Ascending aorta (tissue), 2 donors: ENCODE data around the gene PCSK5. TPM values are rescaled to one million over a fixed set of nuclear protein-coding genes. Genes with fewer than 3 reads are reported as not detected.
A peak's percentile ranks its signal among the peaks of the same experiment; 100 is the strongest.

Experiments used
- DNase-seq, 2 donors: peaks; one replicate each; pipeline ENCODE4 v3.0.0-alpha.2; 2019; ENCODE audit warnings: low spot score in 2 of 2
- H3K27ac ChIP-seq, 2 donors: fragments of 200-600 bp; sonication (generic); one replicate each; pipeline ENCODE4 v1.5.1; 2016 to 2017; ENCODE audit warnings: mild to moderate bottlenecking in 1 of 2
- H3K27me3 ChIP-seq: fragments of 200-600 bp; sonication (generic); one replicate; pipeline ENCODE4 v1.5.1; 2017
- H3K36me3 ChIP-seq, 2 donors: fragments of 200-600 bp; sonication (generic); one replicate each; pipeline ENCODE4 v1.5.1; 2016
- H3K4me1 ChIP-seq, 2 donors: fragments of 200-600 bp; sonication (generic); one replicate each; pipeline ENCODE4 v1.5.1; 2016 to 2017; ENCODE audit warnings: mild to moderate bottlenecking in 1 of 2
- H3K4me3 ChIP-seq, 2 donors: fragments of 200-600 bp; sonication (generic); one replicate each; pipeline ENCODE4 v1.5.1; 2016 to 2017; ENCODE audit warnings: mild to moderate bottlenecking in 1 of 2
- H3K9me3 ChIP-seq, 2 donors: fragments of 200-600 bp; sonication (generic); one replicate each; pipeline ENCODE4 v1.5.1; 2016
- CTCF ChIP-seq, 3 experiments: fragments of 200-600 bp in 2 of 3; fragments of 450-650 bp in 1 of 3; sonication (generic) in 2 of 3; IDR thresholded peaks; one replicate each; pipeline ENCODE4 v1.5.1; 2016 to 2019; ENCODE audit warnings: antibody characterized with exemption in 3 of 3, mild to moderate bottlenecking in 1 of 3, moderate library complexity in 1 of 3
- intact Hi-C: fragments of 100-400 bp; cut with DNase I; formaldehyde crosslinking; loops from one replicate; pipeline ENCODE4 v1.15.1; 2023
- total RNA-seq: library from RNA; depleted of rRNA; stranded (reverse); fragments of >200 nt; gene quantifications from one replicate; pipeline ENCODE4 v1.1.0, GENCODE V29; 2016

PCSK5 gene
- total RNA-seq, 1 donor from 2014 or later, result 66.3 TPM

GRCh38 chr9:76153902-76154629, 263.6 kb downstream of the PCSK5 start:
- Histone ChIP-seq H3K4me1 (no peaks in the 10 kb centered on the region), H3K4me3 (no peak overlapping the region), H3K36me3 (peaks cover 11 to 17% of the 10 kb centered on the region in 2 donors), H3K27me3 (no peaks in the 10 kb centered on the region), H3K27ac (no peak overlapping the region), H3K9me3 (no peaks in the 10 kb centered on the region)
- no peak for DNase-seq
- no peak for TF ChIP-seq CTCF (IDR thresholded peaks at IDR 0.05)
- intact Hi-C loops, result no loop called here

- no peak for TF ChIP-seq CTCF (IDR thresholded peaks at IDR 0.05)
- no peak overlapping the region for H3K27ac ChIP-seq
- no peaks in the 10 kb centered on the region for H3K9me3 ChIP-seq
- H3K27me3 ChIP-seq, result no peaks in the 10 kb centered on the region
- peaks cover 21 to 29% of the 10 kb centered on the region in 2 donors for H3K36me3 ChIP-seq
- DNase-seq, result no peak
- intact Hi-C loops, result no loop called here
- H3K4me1 ChIP-seq, result no peaks in the 10 kb centered on the region
- H3K4me3 ChIP-seq, result no peak overlapping the region
Measured at GRCh38 chr9:76155361-76155760, 264.9 kb downstream of the PCSK5 start.

GRCh38 chr9:76158713-76159112, 268.2 kb downstream of the PCSK5 start:
- intact Hi-C loops, result no loop called here
- Histone ChIP-seq H3K27ac (no peak overlapping the region), H3K4me3 (no peak overlapping the region), H3K36me3 (peaks cover 26 to 29% of the 10 kb centered on the region in 2 donors), H3K9me3 (no peaks in the 10 kb centered on the region), H3K27me3 (no peaks in the 10 kb centered on the region), H3K4me1 (peaks cover 6 to 20% of the 10 kb centered on the region in 2 donors)
- TF ChIP-seq CTCF (IDR thresholded peaks at IDR 0.05), result no peak
- DNase-seq, result no peak

- Histone ChIP-seq H3K9me3 (no peaks in the 10 kb centered on the region), H3K4me3 (no peak overlapping the region), H3K27me3 (no peaks in the 10 kb centered on the region), H3K36me3 (peaks cover 26 to 33% of the 10 kb centered on the region in 2 donors), H3K27ac (no peak overlapping the region), H3K4me1 (peaks cover 6 to 20% of the 10 kb centered on the region in 2 donors)
- no peak for TF ChIP-seq CTCF (IDR thresholded peaks at IDR 0.05)
- DNase-seq, result no peak
- intact Hi-C loops, result no loop called here
Measured at GRCh38 chr9:76159293-76159926, 268.9 kb downstream of the PCSK5 start.

GRCh38 chr9:76161106-76161505, 270.6 kb downstream of the PCSK5 start:
- no peaks in the 10 kb centered on the region for H3K9me3 ChIP-seq
- H3K27me3 ChIP-seq, result no peaks in the 10 kb centered on the region
- peak overlapping the region in 1 of 2 donors; percentile 68 for H3K27ac ChIP-seq
- peaks cover 26 to 34% of the 10 kb centered on the region in 2 donors for H3K36me3 ChIP-seq
- no peak for TF ChIP-seq CTCF (IDR thresholded peaks at IDR 0.05)
- DNase-seq, result no peak
- no peak overlapping the region for H3K4me3 ChIP-seq
- peaks cover 6 to 20% of the 10 kb centered on the region in 2 donors for H3K4me1 ChIP-seq
- intact Hi-C loops, result loop anchor here (5.0 kb wide), 1 partner anchor 44 kb away; no protein-coding TSS in a partner anchor
